ENCODE data around the gene HDGFL2.

HDGFL2 gene

DNA sequence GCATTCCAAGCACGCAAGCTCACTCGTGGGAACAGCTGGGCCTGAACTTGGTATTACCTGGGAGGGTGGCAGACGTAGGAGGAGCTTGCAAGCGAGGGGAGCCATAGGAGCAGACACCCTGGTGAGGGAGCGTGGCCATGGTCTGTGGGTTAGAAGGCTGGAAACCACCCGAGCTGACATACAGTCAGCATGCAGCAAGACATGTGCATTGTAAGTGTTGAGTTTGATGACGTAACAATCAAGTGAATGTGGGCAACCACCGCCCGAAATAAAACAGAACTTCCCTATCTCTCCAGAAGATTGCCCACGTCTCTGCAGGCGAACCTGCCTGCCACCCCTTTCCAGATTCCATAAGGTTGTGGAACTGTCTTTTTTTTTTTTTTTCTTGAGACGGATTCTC is 41.3 kb upstream of the HDGFL2 start:
- H3K4me3 ChIP-seq (ENCODE audit: low read length) = no peak overlapping the region

DNA sequence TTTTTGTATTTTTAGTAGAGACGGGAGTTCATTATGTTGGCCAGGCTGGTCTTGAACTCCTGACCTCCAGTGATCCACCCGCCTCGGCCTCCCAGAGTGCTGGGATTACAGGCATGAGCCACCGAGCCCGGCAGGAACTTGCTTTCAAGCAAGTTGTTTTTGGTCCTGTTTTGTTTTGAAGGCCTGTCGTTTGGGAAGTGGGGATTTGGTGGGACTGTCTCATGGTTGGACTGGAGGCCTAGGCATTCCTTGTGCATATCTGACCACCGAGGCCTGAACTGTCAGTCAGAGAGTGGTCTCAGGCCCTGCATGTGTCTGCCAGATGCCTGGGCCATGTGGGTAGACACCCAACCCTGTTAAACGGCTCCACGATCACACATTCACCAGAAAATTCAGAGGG is 40.8 kb upstream of the HDGFL2 start:
- DNase-seq (ENCODE audit: low read depth) = no peak
- H3K4me3 ChIP-seq (ENCODE audit: low read length) = no peak overlapping the region
- TF ChIP-seq, protein P1, sequence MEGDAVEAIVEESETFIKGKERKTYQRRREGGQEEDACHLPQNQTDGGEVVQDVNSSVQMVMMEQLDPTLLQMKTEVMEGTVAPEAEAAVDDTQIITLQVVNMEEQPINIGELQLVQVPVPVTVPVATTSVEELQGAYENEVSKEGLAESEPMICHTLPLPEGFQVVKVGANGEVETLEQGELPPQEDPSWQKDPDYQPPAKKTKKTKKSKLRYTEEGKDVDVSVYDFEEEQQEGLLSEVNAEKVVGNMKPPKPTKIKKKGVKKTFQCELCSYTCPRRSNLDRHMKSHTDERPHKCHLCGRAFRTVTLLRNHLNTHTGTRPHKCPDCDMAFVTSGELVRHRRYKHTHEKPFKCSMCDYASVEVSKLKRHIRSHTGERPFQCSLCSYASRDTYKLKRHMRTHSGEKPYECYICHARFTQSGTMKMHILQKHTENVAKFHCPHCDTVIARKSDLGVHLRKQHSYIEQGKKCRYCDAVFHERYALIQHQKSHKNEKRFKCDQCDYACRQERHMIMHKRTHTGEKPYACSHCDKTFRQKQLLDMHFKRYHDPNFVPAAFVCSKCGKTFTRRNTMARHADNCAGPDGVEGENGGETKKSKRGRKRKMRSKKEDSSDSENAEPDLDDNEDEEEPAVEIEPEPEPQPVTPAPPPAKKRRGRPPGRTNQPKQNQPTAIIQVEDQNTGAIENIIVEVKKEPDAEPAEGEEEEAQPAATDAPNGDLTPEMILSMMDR (conservative IDR thresholded peaks at IDR 0.05; ENCODE audit: low read depth, low read length) = no peak

More for the DNA sequence above, 41.3 kb upstream of the HDGFL2 start:
- DNase-seq (ENCODE audit: low read depth) = no peak
- TF ChIP-seq, protein P1 (conservative IDR thresholded peaks at IDR 0.05; ENCODE audit: low read depth, low read length) = no peak

DNA sequence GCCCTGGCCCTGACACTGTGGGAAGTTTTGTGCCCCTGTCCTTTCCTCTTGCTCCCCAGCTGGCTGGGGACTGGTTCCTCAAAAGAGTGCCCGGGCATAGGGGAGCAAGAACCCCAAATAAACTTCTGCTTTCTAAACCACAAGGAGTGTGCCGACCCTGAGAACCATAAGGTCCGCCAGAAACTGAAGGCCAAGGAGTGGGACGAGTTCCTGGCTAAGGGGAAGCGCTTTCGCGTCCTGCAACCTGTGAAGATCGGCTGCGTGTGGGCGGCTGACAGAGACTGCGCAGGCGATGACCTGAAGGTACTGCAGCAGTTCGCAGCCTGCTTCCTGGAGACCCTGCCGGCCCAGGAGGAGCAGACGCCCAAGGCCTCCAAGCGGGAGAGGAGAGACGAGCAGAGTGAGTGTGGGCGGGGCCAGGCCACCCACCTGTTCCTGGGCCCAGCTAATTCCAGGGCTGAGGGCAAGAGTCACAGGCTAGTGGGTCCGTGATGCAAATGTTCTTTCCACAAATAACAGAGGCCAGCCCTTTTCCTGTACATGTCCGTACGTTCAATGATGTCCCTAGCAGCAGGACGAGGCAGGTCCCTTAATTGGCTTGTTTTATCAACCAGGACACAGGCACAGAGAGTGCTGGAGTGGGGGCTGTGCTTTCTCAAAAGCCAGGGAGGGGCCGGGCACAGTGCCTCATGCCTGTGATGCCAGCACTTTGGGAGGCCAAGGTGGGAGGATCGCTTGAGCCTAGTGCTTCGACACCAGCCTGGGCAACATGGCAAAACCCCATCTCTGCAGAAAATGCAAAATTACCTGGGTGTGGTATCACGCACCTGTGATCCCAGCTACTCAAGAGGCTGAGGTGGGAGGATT is 40.1 kb upstream of the HDGFL2 start:
- no peak for DNase-seq (ENCODE audit: low read depth)
- TF ChIP-seq, protein P1 (conservative IDR thresholded peaks at IDR 0.05; ENCODE audit: low read depth, low read length) = no peak
- H3K4me3 ChIP-seq (ENCODE audit: low read length) = no peak overlapping the region

DNA sequence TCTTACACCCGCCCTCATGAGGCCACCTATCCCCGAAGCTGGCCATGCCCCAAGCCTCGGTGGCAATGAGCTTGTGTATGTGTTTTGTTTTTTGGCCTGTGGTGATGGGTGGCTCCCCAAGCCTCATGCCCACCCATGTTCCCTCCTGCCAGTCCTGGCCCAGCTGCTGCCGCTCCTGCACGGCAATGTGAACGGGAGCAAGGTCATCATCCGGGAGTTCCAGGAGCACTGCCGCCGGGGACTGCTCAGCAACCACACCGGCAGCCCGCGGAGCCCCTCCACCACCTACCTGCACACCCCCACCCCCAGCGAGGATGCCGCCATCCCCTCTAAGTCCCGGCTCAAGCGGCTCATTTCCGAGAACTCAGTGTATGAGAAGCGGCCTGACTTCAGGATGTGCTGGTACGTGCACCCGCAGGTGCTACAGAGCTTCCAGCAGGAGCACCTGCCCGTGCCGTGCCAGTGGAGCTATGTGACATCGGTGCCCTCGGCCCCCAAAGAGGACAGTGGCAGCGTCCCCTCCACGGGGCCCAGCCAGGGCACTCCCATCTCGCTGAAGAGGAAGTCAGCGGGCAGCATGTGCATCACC is 39.1 kb upstream of the HDGFL2 start:
- H3K4me3 ChIP-seq (ENCODE audit: low read length) = no peak overlapping the region
- DNase-seq (ENCODE audit: low read depth) = no peak
- TF ChIP-seq, protein P1 (conservative IDR thresholded peaks at IDR 0.05; ENCODE audit: low read depth, low read length) = no peak

DNA sequence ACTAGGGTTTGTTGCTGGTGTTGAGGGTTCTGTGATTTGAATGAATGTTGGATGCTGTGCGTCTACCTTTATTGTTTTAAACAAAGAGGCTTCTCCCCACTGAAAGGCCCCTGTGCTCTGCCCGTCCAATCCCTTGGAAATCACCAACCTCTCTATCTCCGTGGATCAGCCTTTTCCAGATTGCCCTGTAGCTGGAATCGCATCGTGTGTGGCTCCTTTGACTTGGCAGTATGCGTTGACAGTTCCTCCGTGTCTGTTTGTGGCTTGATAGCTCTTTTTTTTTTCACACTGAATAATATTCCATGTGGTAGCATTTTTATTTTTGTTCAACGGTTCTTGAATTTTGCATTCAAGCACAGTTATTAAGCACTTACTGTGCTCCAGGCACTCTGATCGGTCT is 37.7 kb upstream of the HDGFL2 start:
- TF ChIP-seq, protein P1 (conservative IDR thresholded peaks at IDR 0.05; ENCODE audit: low read depth, low read length) = no peak
- no peak overlapping the region for H3K4me3 ChIP-seq (ENCODE audit: low read length)
- no peak for DNase-seq (ENCODE audit: low read depth)

DNA sequence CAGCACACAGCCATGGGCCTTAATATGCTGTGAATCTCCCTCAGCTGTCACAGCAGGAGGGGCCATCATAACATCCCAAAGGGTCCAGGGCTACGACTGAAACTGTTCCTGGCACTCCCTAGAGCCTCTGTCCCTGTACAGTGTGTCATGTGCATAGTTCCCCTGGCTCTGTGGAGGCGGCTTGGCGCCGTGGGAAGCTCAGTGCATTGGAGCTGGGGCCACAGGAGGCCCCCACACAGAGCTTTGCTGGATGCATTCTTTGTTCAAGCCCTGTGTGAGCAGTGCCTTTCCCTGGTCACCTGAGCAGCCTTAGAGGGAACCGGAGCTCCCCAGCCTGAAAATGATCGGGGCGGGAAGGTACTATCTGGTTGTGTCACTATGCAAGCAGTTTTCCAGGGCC is 35.9 kb upstream of the HDGFL2 start:
- no peak for DNase-seq (ENCODE audit: low read depth)
- TF ChIP-seq, protein P1 (conservative IDR thresholded peaks at IDR 0.05; ENCODE audit: low read depth, low read length) = no peak
- no peak overlapping the region for H3K4me3 ChIP-seq (ENCODE audit: low read length)

DNA sequence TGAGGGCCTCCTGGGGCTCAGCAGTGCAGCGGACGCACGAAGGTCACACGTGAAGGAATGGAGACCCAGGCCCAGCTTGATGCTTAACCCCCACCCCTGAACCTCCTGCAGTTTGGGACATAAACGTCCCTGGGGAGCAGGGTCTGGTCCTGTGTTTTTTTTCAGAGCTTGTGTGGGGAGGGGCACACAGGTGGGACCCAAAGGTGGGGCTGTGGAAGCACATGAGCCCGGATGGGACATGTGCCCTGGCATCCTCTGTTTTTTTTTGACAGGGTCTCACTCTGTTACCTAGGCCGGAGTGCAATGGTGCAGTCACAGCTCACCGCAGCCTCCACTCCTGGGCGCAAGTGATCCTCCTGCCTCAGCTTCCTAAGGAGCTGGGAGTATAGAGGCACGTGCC is 35.0 kb upstream of the HDGFL2 start:
- TF ChIP-seq, protein P1 (conservative IDR thresholded peaks at IDR 0.05; ENCODE audit: low read depth, low read length) = no peak
- H3K4me3 ChIP-seq (ENCODE audit: low read length) = no peak overlapping the region
- DNase-seq (ENCODE audit: low read depth) = no peak

Measured in retinal pigment epithelial cell (primary cell).